ENCODE data around the gene SNX14. TPM values are rescaled to one million over a fixed set of nuclear protein-coding genes. Genes with fewer than 3 reads are reported as not detected.
"Not testable (repeated sequence)": the region's sequence is repeated elsewhere in the genome, so short reads cannot be mapped to it uniquely, and the experiment has no call there.

SNX14 gene, protein sequence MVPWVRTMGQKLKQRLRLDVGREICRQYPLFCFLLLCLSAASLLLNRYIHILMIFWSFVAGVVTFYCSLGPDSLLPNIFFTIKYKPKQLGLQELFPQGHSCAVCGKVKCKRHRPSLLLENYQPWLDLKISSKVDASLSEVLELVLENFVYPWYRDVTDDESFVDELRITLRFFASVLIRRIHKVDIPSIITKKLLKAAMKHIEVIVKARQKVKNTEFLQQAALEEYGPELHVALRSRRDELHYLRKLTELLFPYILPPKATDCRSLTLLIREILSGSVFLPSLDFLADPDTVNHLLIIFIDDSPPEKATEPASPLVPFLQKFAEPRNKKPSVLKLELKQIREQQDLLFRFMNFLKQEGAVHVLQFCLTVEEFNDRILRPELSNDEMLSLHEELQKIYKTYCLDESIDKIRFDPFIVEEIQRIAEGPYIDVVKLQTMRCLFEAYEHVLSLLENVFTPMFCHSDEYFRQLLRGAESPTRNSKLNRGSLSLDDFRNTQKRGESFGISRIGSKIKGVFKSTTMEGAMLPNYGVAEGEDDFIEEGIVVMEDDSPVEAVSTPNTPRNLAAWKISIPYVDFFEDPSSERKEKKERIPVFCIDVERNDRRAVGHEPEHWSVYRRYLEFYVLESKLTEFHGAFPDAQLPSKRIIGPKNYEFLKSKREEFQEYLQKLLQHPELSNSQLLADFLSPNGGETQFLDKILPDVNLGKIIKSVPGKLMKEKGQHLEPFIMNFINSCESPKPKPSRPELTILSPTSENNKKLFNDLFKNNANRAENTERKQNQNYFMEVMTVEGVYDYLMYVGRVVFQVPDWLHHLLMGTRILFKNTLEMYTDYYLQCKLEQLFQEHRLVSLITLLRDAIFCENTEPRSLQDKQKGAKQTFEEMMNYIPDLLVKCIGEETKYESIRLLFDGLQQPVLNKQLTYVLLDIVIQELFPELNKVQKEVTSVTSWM
- total RNA-seq, result 10 to 100 TPM; 38.0 to 39.5 TPM
- long read RNA-seq, transcript SNX14-201 (29 exons, 3,486 nt), result major isoform, 25 of 48 reads
- long read RNA-seq, partial matches to known transcripts, result 6 of 48 reads
- long read RNA-seq, other reads (novel, unspliced or antisense), result 12 of 48 reads

DNA sequence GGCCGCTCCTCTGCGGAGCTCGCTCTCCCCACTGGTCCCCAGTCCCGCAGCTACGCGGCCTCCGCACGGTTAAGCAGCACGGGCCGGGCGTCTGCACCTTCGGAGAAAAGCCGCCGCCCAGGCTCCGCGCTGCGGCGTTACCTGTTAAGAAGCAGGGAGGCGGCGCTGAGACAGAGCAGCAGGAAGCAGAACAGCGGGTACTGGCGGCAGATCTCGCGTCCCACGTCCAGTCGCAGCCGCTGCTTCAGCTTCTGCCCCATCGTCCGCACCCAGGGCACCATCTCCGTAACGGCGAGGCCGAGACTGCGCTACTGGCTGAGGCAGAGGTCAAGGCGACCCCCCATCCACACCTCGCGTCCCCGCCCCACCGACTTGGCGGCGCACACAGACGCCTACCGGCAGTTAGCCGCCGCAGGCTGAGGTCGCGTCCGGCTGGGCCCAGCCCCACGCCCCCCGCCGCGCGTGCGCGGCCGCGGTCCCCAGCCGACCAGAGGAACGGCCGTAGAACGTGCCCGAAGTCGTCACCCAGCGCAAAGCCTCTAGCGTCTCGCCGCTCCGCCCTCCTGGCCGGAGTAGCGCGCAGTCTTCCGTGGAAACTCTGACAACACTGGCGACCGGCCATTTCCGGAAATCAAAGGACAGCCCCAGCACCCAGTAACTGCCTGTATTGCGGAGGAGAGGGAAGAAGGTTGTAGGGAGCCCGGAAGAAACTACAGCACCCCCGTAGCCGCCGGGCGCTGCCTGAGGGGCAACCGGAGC lies at the start of gene SNX14:
TSS of gene SNX14 (minus strand) at position 421 of the 759 bp plus-strand sequence. CDS start at position 281, 140 bp downstream.
- peak; percentile 98 for ATAC-seq
- intact Hi-C loops (cut with DNase I), result loop anchor here in 1 of 2 donors (2.0 to 5.0 kb wide), 2 partner anchors 49 to 84 kb away; partner anchors contain the start of gene SYNCRIP
- DNase-seq, result peak; percentile 98

DNA sequence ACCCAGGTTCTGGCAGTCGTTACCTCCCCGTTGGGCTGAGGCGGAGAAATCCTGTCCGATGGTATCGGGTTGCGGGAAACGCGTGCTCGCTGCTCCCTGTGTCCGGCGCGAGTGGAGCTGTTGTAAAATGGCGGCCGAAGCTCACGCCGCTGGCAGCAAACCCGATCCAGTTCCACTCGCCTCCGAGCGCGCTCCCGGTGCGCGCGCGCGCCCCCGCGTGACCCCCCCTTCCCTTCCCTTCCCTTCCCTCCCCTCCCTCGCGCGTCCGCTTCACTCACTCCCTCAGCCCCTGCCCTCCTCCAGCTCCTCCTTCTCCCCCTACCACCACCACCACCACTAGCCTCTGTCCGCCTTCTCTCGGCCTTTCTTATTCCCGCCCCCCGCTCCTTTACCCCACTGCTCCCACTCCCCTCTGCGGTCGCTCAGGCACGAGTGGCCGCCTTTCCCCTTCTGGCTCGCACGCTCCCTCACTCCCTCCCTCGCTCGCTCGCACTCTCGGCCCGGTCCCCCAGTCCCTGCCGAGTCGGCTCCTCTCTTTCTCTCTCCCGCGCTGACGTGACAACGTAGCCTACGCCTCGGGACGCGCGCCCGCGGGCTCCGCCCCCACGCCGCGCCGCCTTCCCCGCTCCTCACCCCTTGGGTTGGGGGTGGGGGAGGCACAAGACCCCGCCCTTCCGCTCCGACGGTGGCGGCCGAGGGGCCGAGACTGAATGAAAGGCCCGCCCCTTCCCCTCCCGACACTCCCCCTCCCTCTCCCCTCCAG lies 49.3 kb upstream of the SNX14 start, which contains the start of gene SYNCRIP:
TSS of gene SYNCRIP (minus strand) at position 113 of the 763 bp plus-strand sequence. CDS start 1,447 bp downstream, outside the sequence.
- DNase-seq (peak; percentile 99), ATAC-seq (peak; percentile 90 to 92)
- intact Hi-C loops (cut with DNase I), result loop anchor here (1.0 to 5.0 kb wide), 3 partner anchors 34 to 50 kb away; partner anchors contain the start of gene SNX14 (in 1 of the 2)

GRCh38 chr6:85641897-85642773 lies 48.5 kb upstream of the SNX14 start:
- DNase-seq, result peak; percentile 72
- intact Hi-C loops (cut with DNase I), result loop anchor here (2.0 to 5.0 kb wide), 2 partner anchors 35 to 49 kb away; partner anchors contain the start of gene SNX14 (in 1 of the 2)
- peak; percentile 2 to 6 for ATAC-seq

DNA sequence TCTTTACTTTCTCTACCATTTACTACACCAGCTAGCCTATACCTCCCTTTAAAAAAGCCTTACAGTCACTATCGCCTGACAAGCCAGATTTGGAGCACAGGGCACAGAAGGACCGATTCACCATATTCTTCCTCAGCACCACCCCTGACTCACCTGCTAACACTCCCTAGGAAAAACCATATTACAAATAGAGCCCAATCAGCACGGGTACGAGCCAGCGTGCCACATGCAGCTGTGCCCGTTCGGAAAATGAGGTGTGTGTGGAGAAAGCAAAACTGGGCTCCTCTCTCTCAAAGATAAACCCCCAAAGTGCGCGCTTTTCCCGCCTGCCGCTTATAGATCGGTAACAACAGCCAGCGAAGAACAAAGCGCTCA lies 47.9 kb upstream of the SNX14 start:
- intact Hi-C loops (cut with DNase I), result loop anchor here in 1 of 2 donors (5.0 kb wide), 1 partner anchor 36 kb away; no protein-coding TSS in a partner anchor
- ATAC-seq, result no peak
- DNase-seq, result no peak

GRCh38 chr6:85640821-85641220 lies 47.2 kb upstream of the SNX14 start:
- ATAC-seq (no peak), DNase-seq (no peak)
- intact Hi-C loops (cut with DNase I), result loop anchor here in 1 of 2 donors (5.0 kb wide), 1 partner anchor 36 kb away; no protein-coding TSS in a partner anchor

- ATAC-seq (no peak), DNase-seq (no peak)
- intact Hi-C loops (cut with DNase I), result no loop called here
Observed at GRCh38 chr6:85637579-85637978, 43.9 kb upstream of the SNX14 start.

GRCh38 chr6:85632164-85632942 lies 38.7 kb upstream of the SNX14 start:
- ATAC-seq, result no peak
- intact Hi-C loops (cut with DNase I), result loop anchor here in 1 of 2 donors (5.0 kb wide), 1 partner anchor 35 kb away; no protein-coding TSS in a partner anchor

DNA sequence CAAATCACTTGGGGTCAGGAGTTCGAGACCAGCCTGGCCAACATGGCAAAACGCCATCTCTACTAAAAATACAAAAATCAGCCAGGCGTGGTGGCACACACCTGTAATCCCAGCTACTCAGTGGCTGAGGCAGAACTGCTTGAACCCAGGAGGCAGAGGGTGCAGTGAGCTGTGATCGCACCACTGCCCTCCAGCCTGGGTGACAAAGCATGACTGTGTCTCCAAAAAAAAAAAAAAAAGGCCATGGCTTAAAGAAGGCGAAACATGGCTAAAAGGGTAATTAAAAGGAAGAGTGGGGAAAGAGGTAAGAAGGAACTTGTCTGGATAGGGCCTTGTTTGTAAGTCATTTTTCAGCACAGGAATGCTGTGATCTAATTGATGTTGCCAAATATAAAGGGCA lies 37.5 kb upstream of the SNX14 start:
- not testable (repeated sequence) for ATAC-seq, DNase-seq
- intact Hi-C loops (cut with DNase I), result loop anchor here in 1 of 2 donors (5.0 kb wide), 1 partner anchor 34 kb away; no protein-coding TSS in a partner anchor

More at GRCh38 chr6:85632164-85632942, 38.7 kb upstream of the SNX14 start:
- no peak for DNase-seq

DNA sequence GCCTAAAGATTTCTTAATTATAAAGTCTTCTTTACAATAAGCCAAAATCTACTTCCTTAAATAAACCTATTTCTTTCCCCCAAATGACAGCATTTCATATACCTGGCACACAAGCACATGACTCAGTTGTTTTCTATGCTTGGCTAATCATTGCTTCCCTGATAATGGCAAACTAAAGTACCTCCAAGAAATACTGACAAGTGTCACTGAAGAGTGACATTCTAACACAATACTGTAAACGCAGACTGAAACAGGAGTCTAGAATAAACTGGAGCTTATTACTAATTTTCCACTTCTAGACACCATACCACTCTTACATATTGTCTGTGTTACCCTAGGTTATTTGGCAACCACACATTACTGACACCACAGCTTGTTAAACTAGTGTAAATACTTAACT lies 34.7 kb upstream of the SNX14 start:
- DNase-seq (no peak), ATAC-seq (peak in 1 of 2 donors; percentile 22)
- intact Hi-C loops (cut with DNase I), result loop anchor here in 1 of 2 donors (10.0 kb wide), 1 partner anchor 94 kb away; no protein-coding TSS in a partner anchor

DNA sequence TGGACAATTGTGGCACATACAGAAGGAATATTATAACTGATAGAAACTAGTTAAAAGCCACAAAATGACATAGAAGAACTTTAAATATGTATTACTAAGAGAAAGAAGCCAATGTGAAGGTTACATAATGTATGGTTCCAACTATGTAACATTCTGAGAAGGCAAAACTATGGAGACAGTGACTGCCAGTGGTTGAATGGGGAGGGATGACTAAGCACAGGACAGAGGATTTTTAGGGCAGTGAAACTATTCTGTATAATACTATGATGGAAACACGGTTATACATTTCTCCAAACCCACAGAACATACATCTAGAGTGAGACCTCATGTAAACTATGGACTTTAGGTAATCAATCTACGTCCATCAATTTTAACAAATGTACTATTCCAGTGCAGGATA lies 26.6 kb upstream of the SNX14 start:
- ATAC-seq, result no peak
- intact Hi-C loops (cut with DNase I), result loop anchor here in 1 of 2 donors (10.0 kb wide), 1 partner anchor 86 kb away; no protein-coding TSS in a partner anchor
- DNase-seq, result no peak

DNA sequence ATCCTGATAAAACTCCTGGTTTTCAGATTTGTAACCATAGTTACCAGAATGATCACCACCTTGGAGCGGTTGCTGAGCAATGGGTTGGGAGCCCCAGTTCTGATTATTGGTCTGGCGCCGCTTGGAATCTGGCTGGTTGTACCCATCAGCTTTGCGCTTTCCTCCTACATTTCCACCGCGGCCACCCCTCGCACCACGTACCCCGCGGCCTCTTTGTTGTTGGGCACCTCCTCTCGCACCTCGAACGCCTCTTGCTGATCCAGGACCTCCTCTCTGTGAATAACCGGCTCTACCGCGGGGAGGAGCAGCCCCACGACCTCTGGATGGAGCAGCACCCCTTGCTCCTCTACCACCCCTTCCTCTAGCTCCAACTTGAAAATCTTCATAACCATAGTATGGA lies 21.1 kb upstream of the SNX14 start:
- intact Hi-C loops (cut with DNase I), result no loop called here
- DNase-seq, result no peak
- no peak for ATAC-seq

GRCh38 chr6:85612690-85613474 lies 19.2 kb upstream of the SNX14 start:
- ATAC-seq (no peak), DNase-seq (no peak)
- intact Hi-C loops (cut with DNase I), result no loop called here

DNA sequence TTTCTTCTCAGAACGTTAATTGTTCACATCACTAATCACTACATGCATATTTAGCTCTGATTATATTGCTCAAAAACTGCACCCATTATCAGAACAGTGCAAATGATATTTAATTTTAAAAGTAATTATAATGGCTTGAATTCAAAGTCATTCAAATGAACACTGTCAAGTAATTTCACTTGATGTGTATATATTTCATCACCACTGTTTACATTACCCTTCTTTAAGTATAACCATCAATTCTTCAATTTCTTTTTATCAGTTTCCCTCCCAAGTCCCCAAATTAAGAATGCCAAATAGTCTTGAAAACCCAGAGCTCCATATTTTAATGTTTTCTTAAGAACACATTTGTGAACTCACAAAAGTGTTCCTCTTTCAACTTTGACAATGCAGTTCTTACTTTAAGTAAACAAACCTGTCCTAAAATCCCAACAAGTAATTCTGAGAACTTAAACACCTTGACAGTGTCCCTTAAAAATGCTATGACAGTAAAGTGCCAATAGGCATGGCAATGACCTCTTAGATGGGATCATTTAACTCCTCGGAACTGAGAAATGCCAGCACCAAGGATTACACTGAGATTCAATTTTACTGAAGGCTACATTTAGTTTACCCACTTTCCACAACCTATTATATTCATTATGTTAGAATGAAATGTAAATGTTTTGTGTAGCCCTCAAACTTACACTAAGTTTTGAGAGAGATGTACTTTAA lies 16.7 kb upstream of the SNX14 start:
- intact Hi-C loops (cut with DNase I), result no loop called here
- ATAC-seq, result no peak

DNA sequence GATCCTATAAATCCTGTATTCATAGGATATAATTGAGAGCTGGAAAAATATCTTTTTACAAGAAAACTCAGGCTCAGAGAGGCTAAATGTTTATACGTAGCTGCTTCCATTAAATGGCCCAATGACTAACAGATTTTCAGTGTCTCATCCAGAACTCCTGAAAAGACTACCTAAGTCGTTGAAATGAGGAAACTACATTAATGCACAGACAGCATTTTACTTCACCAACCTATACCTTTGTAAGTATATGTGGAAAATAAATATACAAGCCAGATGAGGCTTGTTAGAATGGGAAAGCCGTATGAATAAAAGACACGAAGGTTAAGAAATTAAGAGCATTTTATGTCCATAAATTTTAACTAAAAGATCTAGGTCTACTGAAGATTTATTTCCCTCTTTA lies 8.4 kb upstream of the SNX14 start:
- DNase-seq (no peak), ATAC-seq (no peak)
- intact Hi-C loops (cut with DNase I), result no loop called here

More for the DNA sequence above, 16.7 kb upstream of the SNX14 start:
- no peak for DNase-seq

Measured in left cardiac atrium (tissue), 4 donors.